ENCODE data around the gene LSM4.
A peak's percentile ranks its signal among the peaks of the same experiment; 100 is the strongest.

Gene LSM4

GRCh38 chr19:18306209-18306887, 16.5 kb downstream of the LSM4 start:
- Histone ChIP-seq H3K9ac (ENCODE audit: low read depth, low read length, poor library complexity, severe bottlenecking) (no peak overlapping the region), H2AFZ (ENCODE audit: low read length) (no peak overlapping the region), H4K20me1 (ENCODE audit: insufficient read depth, low read length, poor library complexity, severe bottlenecking) (peaks cover 9% of the 10 kb centered on the region), H3K79me2 (ENCODE audit: insufficient read depth, low read length) (peaks cover 16% of the 10 kb centered on the region; the same call in 1 of the 2 replicates), H3K36me3 (ENCODE audit: insufficient read depth, low read length) (peaks cover 48% of the 10 kb centered on the region; the same call in 1 of the 2 replicates), H3K9me3 (ENCODE audit: insufficient read depth, low read depth, low read length) (no peaks in the 10 kb centered on the region), H3F3A (ENCODE audit: low read depth) (peaks cover 18% of the 10 kb centered on the region), H3K27me3 (ENCODE audit: insufficient read depth, low read length, poor library complexity, severe bottlenecking) (no peaks in the 10 kb centered on the region), H3K4me2 (ENCODE audit: low read depth, low read length, poor library complexity, severe bottlenecking) (no peak overlapping the region), H3K4me1 (ENCODE audit: insufficient read depth, low read length, poor library complexity, severe bottlenecking) (peaks cover 24% of the 10 kb centered on the region), H3K9me2 (replicated peaks; ENCODE audit: low read depth, low read length) (no peaks in the 10 kb centered on the region), H3K4me3 (ENCODE audit: low read length, poor library complexity, severe bottlenecking) (no peak overlapping the region)
- TF ChIP-seq CTCF (conservative IDR thresholded peaks at IDR 0.05; ENCODE audit: low read length) (no peak), EZH2phosphoT487 (IDR thresholded peaks at IDR 0.05; ENCODE audit: borderline replicate concordance) (no peak)

- H3K9me2 ChIP-seq (replicated peaks; ENCODE audit: low read depth, low read length): no peaks in the 10 kb centered on the region
- peaks cover 3% of the 10 kb centered on the region for H4K20me1 ChIP-seq (ENCODE audit: insufficient read depth, low read length, poor library complexity, severe bottlenecking)
- H3K79me2 ChIP-seq (ENCODE audit: insufficient read depth, low read length): peaks cover 16% of the 10 kb centered on the region; the same call in 1 of the 2 replicates
- H2AFZ ChIP-seq (ENCODE audit: low read length): peak overlapping the region; percentile 44; the same call in 1 of the 2 replicates
- H3K4me1 ChIP-seq (ENCODE audit: insufficient read depth, low read length, poor library complexity, severe bottlenecking): peaks cover 24% of the 10 kb centered on the region
- peaks cover 18% of the 10 kb centered on the region for H3F3A ChIP-seq (ENCODE audit: low read depth)
- H3K27me3 ChIP-seq (ENCODE audit: insufficient read depth, low read length, poor library complexity, severe bottlenecking): no peaks in the 10 kb centered on the region
- peak overlapping the region; percentile 92 for H3K9ac ChIP-seq (ENCODE audit: low read depth, low read length, poor library complexity, severe bottlenecking)
- no peaks in the 10 kb centered on the region for H3K9me3 ChIP-seq (ENCODE audit: insufficient read depth, low read depth, low read length)
- TF ChIP-seq EZH2phosphoT487 (IDR thresholded peaks at IDR 0.05; ENCODE audit: borderline replicate concordance): no peak
- TF ChIP-seq CTCF (conservative IDR thresholded peaks at IDR 0.05; ENCODE audit: low read length): no peak
- H3K36me3 ChIP-seq (ENCODE audit: insufficient read depth, low read length): peaks cover 32% of the 10 kb centered on the region; the same call in 1 of the 2 replicates
- peak overlapping the region; percentile 90 for H3K4me2 ChIP-seq (ENCODE audit: low read depth, low read length, poor library complexity, severe bottlenecking)
- H3K4me3 ChIP-seq (ENCODE audit: low read length, poor library complexity, severe bottlenecking): peak overlapping the region; percentile 83
Observed at GRCh38 chr19:18304458-18305310, 18.2 kb downstream of the LSM4 start.

GRCh38 chr19:18304208-18304457, 18.7 kb downstream of the LSM4 start:
- no peak overlapping the region for H2AFZ ChIP-seq (ENCODE audit: low read length)
- H3K9me3 ChIP-seq (ENCODE audit: insufficient read depth, low read depth, low read length): no peaks in the 10 kb centered on the region
- TF ChIP-seq EZH2phosphoT487 (IDR thresholded peaks at IDR 0.05; ENCODE audit: borderline replicate concordance) (no peak), CTCF (conservative IDR thresholded peaks at IDR 0.05; ENCODE audit: low read length) (no peak)
- no peaks in the 10 kb centered on the region for H3K27me3 ChIP-seq (ENCODE audit: insufficient read depth, low read length, poor library complexity, severe bottlenecking)
- peaks cover 27% of the 10 kb centered on the region; the same call in 1 of the 2 replicates for H3K36me3 ChIP-seq (ENCODE audit: insufficient read depth, low read length)
- peak overlapping the region; percentile 83 for H3K4me3 ChIP-seq (ENCODE audit: low read length, poor library complexity, severe bottlenecking)
- H3F3A ChIP-seq (ENCODE audit: low read depth): peaks cover 18% of the 10 kb centered on the region
- H3K4me1 ChIP-seq (ENCODE audit: insufficient read depth, low read length, poor library complexity, severe bottlenecking): peaks cover 24% of the 10 kb centered on the region
- H3K4me2 ChIP-seq (ENCODE audit: low read depth, low read length, poor library complexity, severe bottlenecking): peak overlapping the region; percentile 90
- peaks cover 16% of the 10 kb centered on the region; the same call in 1 of the 2 replicates for H3K79me2 ChIP-seq (ENCODE audit: insufficient read depth, low read length)
- H3K9me2 ChIP-seq (replicated peaks; ENCODE audit: low read depth, low read length): no peaks in the 10 kb centered on the region
- peak overlapping the region; percentile 92 for H3K9ac ChIP-seq (ENCODE audit: low read depth, low read length, poor library complexity, severe bottlenecking)
- peaks cover 3% of the 10 kb centered on the region for H4K20me1 ChIP-seq (ENCODE audit: insufficient read depth, low read length, poor library complexity, severe bottlenecking)

Data from Loucy (cell line).